ENCODE measurements around the gene PPP2R3A.
"Not testable (repeated sequence)": the region's sequence is repeated elsewhere in the genome, so short reads cannot be mapped to it uniquely, and the experiment has no call there.

Gene PPP2R3A

GRCh38 chr3:136070953-136071949 lies 105.7 kb downstream of the PPP2R3A start:
- Histone ChIP-seq H3K9me3 (ENCODE audit: low read length) (no peaks in the 10 kb centered on the region), H3K27me3 (ENCODE audit: control insufficient read depth in 1 of 2, insufficient read depth in 2 of 2, low read length in 2 of 2) (no peaks in the 10 kb centered on the region), H3K27ac (ENCODE audit: low read depth, low read length) (peak overlapping the region; percentile 74), H3K9ac (ENCODE audit: low read length) (no peak overlapping the region), H3K4me3 (ENCODE audit: low read depth in 1 of 2, low read length in 2 of 2) (no peak overlapping the region), H3K36me3 (ENCODE audit: insufficient read depth, low read length) (no peaks in the 10 kb centered on the region), H3K4me1 (ENCODE audit: insufficient read depth, low read length) (peaks cover 16% of the 10 kb centered on the region)

- Histone ChIP-seq H3K9ac (ENCODE audit: low read length) (no peak overlapping the region), H3K4me3 (ENCODE audit: low read depth in 1 of 2, low read length in 2 of 2) (no peak overlapping the region), H3K36me3 (ENCODE audit: insufficient read depth, low read length) (no peaks in the 10 kb centered on the region), H3K27me3 (ENCODE audit: control insufficient read depth in 1 of 2, insufficient read depth in 2 of 2, low read length in 2 of 2) (no peaks in the 10 kb centered on the region), H3K27ac (ENCODE audit: low read depth, low read length) (no peak overlapping the region), H3K9me3 (ENCODE audit: low read length) (no peaks in the 10 kb centered on the region), H3K4me1 (ENCODE audit: insufficient read depth, low read length) (peaks cover 16% of the 10 kb centered on the region)
Observed at GRCh38 chr3:136074546-136075170, 109.1 kb downstream of the PPP2R3A start.

GRCh38 chr3:136075218-136075808 lies 109.8 kb downstream of the PPP2R3A start:
- Histone ChIP-seq H3K9me3 (ENCODE audit: low read length) (no peaks in the 10 kb centered on the region), H3K27me3 (ENCODE audit: control insufficient read depth in 1 of 2, insufficient read depth in 2 of 2, low read length in 2 of 2) (no peaks in the 10 kb centered on the region), H3K9ac (ENCODE audit: low read length) (no peak overlapping the region), H3K4me1 (ENCODE audit: insufficient read depth, low read length) (peaks cover 15% of the 10 kb centered on the region), H3K4me3 (ENCODE audit: low read depth in 1 of 2, low read length in 2 of 2) (no peak overlapping the region), H3K27ac (ENCODE audit: low read depth, low read length) (no peak overlapping the region), H3K36me3 (ENCODE audit: insufficient read depth, low read length) (no peaks in the 10 kb centered on the region)

GRCh38 chr3:136075811-136076210 lies 110.3 kb downstream of the PPP2R3A start:
- H3K9ac ChIP-seq (ENCODE audit: low read length) = no peak overlapping the region
- peaks cover 10% of the 10 kb centered on the region for H3K4me1 ChIP-seq (ENCODE audit: insufficient read depth, low read length)
- H3K27ac ChIP-seq (ENCODE audit: low read depth, low read length) = no peak overlapping the region
- no peaks in the 10 kb centered on the region for H3K27me3 ChIP-seq (ENCODE audit: control insufficient read depth in 1 of 2, insufficient read depth in 2 of 2, low read length in 2 of 2)
- no peaks in the 10 kb centered on the region for H3K36me3 ChIP-seq (ENCODE audit: insufficient read depth, low read length)
- no peaks in the 10 kb centered on the region for H3K9me3 ChIP-seq (ENCODE audit: low read length)
- H3K4me3 ChIP-seq (ENCODE audit: low read depth in 1 of 2, low read length in 2 of 2) = no peak overlapping the region

GRCh38 chr3:136078421-136079364 lies 113.2 kb downstream of the PPP2R3A start:
- Histone ChIP-seq H3K9ac (ENCODE audit: low read length) (no peak overlapping the region), H3K27ac (ENCODE audit: low read depth, low read length) (no peak overlapping the region), H3K9me3 (ENCODE audit: low read length) (no peaks in the 10 kb centered on the region), H3K36me3 (ENCODE audit: insufficient read depth, low read length) (no peaks in the 10 kb centered on the region), H3K27me3 (ENCODE audit: control insufficient read depth in 1 of 2, insufficient read depth in 2 of 2, low read length in 2 of 2) (no peaks in the 10 kb centered on the region), H3K4me3 (ENCODE audit: low read depth in 1 of 2, low read length in 2 of 2) (no peak overlapping the region), H3K4me1 (ENCODE audit: insufficient read depth, low read length) (peaks cover 1% of the 10 kb centered on the region)

GRCh38 chr3:136083641-136084382 lies 118.3 kb downstream of the PPP2R3A start:
- H3K36me3 ChIP-seq (ENCODE audit: insufficient read depth, low read length); H3K4me1 ChIP-seq (ENCODE audit: insufficient read depth, low read length); H3K4me3 ChIP-seq (ENCODE audit: low read depth in 1 of 2, low read length in 2 of 2); H3K27me3 ChIP-seq (ENCODE audit: control insufficient read depth in 1 of 2, insufficient read depth in 2 of 2, low read length in 2 of 2); H3K9ac ChIP-seq (ENCODE audit: low read length); H3K9me3 ChIP-seq (ENCODE audit: low read length); H3K27ac ChIP-seq (ENCODE audit: low read depth, low read length): not testable (repeated sequence)

- H3K27ac ChIP-seq (ENCODE audit: low read depth, low read length); H3K9me3 ChIP-seq (ENCODE audit: low read length); H3K4me3 ChIP-seq (ENCODE audit: low read depth in 1 of 2, low read length in 2 of 2); H3K4me1 ChIP-seq (ENCODE audit: insufficient read depth, low read length); H3K27me3 ChIP-seq (ENCODE audit: control insufficient read depth in 1 of 2, insufficient read depth in 2 of 2, low read length in 2 of 2); H3K9ac ChIP-seq (ENCODE audit: low read length); H3K36me3 ChIP-seq (ENCODE audit: insufficient read depth, low read length): not testable (repeated sequence)
Observed at GRCh38 chr3:136085067-136085466, 119.5 kb downstream of the PPP2R3A start.

- Histone ChIP-seq H3K36me3 (ENCODE audit: insufficient read depth, low read length) (peaks cover 24% of the 10 kb centered on the region), H3K9me3 (ENCODE audit: low read length) (no peaks in the 10 kb centered on the region)
Observed at GRCh38 chr3:136093771-136094170, 128.2 kb downstream of the PPP2R3A start.

GRCh38 chr3:136105044-136105443 lies 139.5 kb downstream of the PPP2R3A start:
- Histone ChIP-seq H3K36me3 (ENCODE audit: insufficient read depth, low read length) (peaks cover 31% of the 10 kb centered on the region), H3K4me1 (ENCODE audit: insufficient read depth, low read length) (no peaks in the 10 kb centered on the region), H3K27ac (ENCODE audit: low read depth, low read length) (no peak overlapping the region), H3K4me3 (ENCODE audit: low read depth in 1 of 2, low read length in 2 of 2) (no peak overlapping the region), H3K9me3 (ENCODE audit: low read length) (no peaks in the 10 kb centered on the region), H3K9ac (ENCODE audit: low read length) (no peak overlapping the region), H3K27me3 (ENCODE audit: control insufficient read depth in 1 of 2, insufficient read depth in 2 of 2, low read length in 2 of 2) (no peaks in the 10 kb centered on the region)

More at GRCh38 chr3:136093771-136094170, 128.2 kb downstream of the PPP2R3A start:
- Histone ChIP-seq H3K4me1 (ENCODE audit: insufficient read depth, low read length) (no peaks in the 10 kb centered on the region), H3K27ac (ENCODE audit: low read depth, low read length) (no peak overlapping the region), H3K9ac (ENCODE audit: low read length) (no peak overlapping the region), H3K4me3 (ENCODE audit: low read depth in 1 of 2, low read length in 2 of 2) (no peak overlapping the region), H3K27me3 (ENCODE audit: control insufficient read depth in 1 of 2, insufficient read depth in 2 of 2, low read length in 2 of 2) (no peaks in the 10 kb centered on the region)

GRCh38 chr3:136106101-136106500 lies 140.6 kb downstream of the PPP2R3A start:
- peaks cover 33% of the 10 kb centered on the region for H3K36me3 ChIP-seq (ENCODE audit: insufficient read depth, low read length)

More at GRCh38 chr3:136106101-136106500, 140.6 kb downstream of the PPP2R3A start:
- no peak overlapping the region for H3K27ac ChIP-seq (ENCODE audit: low read depth, low read length)
- H3K4me1 ChIP-seq (ENCODE audit: insufficient read depth, low read length) = no peaks in the 10 kb centered on the region
- no peak overlapping the region for H3K4me3 ChIP-seq (ENCODE audit: low read depth in 1 of 2, low read length in 2 of 2)
- no peaks in the 10 kb centered on the region for H3K27me3 ChIP-seq (ENCODE audit: control insufficient read depth in 1 of 2, insufficient read depth in 2 of 2, low read length in 2 of 2)
- no peaks in the 10 kb centered on the region for H3K9me3 ChIP-seq (ENCODE audit: low read length)
- H3K9ac ChIP-seq (ENCODE audit: low read length) = no peak overlapping the region
